HepG2 (cell line): ENCODE results near the gene GHRH. TPM values are rescaled to one million over a fixed set of nuclear protein-coding genes. Genes with fewer than 3 reads are reported as not detected.

ENCODE experiments used
- ATAC-seq: fragments of 200-7000 bp; cut with Tn5 transposase; 3 replicates; pipeline ENCODE4 v1.9.1; 2020; ENCODE audit warnings: mild to moderate bottlenecking, moderate library complexity
- BruUV-seq: library from RNA; stranded (reverse); fragments of 400-500 nt; replicated peaks from 2 replicates; lab custom pipeline; 2021; lab: Mats Ljungman, UMichigan
- CTCF ChIA-PET: fragments of 300-600 bp; formaldehyde crosslinking; extraction: SDS; loops from one replicate; lab custom pipeline; 2021; ENCODE audit warnings: low total read pairs, inconsistent platforms, low intra/inter-chr PET ratio; lab: Yijun Ruan, JAX
- POLR2A ChIA-PET: fragments of 350-600 bp; sonication (Branson Sonifier 250); formaldehyde crosslinking; loops from one replicate; lab custom pipeline; 2020; ENCODE audit warnings: antibody characterized with exemption, inconsistent platforms; lab: Yijun Ruan, JAX
- DNase-seq: peaks from one replicate; pipeline ENCODE4 v3.0.0-alpha.2; 2015; ENCODE audit warnings: low spot score
- FAIRE-seq: peaks from 3 replicates; lab custom pipeline; 2011; peaks lifted over from hg19 to GRCh38; lab: Jason Lieb, UNC
- H2AFZ ChIP-seq: one replicate; pipeline ENCODE4 v1.6.1; 2011; ENCODE audit warnings: low read length, inconsistent platforms
- H3K27ac ChIP-seq: fragments of 300-600 bp; 3 replicates; pipeline ENCODE4 v1.8.0; 2011; ENCODE audit warnings: mixed run types, mild to moderate bottlenecking, mixed read lengths, low read length, inconsistent platforms; ENCODE audit not compliant: insufficient read depth; ENCODE audit errors: extremely low read length
- H3K27me3 ChIP-seq, 2 experiments: fragments of 200-600 bp in 1 of 2; 2 replicates in 1 of 2; 3 replicates in 1 of 2; pipeline versions ENCODE4 v1.6.0 to v1.8.0; 2011; ENCODE audit warnings: low read length in 2 of 2, mild to moderate bottlenecking in 2 of 2, moderate library complexity in 2 of 2, inconsistent platforms in 1 of 2; ENCODE audit not compliant: insufficient read depth in 2 of 2, control insufficient read depth in 1 of 2
- H3K36me3 ChIP-seq, 2 experiments: fragments of 200-600 bp in 1 of 2; replicated peaks in 1 of 2; 2 replicates in 1 of 2; 3 replicates in 1 of 2; pipeline versions ENCODE4 v1.5.1 to v1.8.0; 2011; ENCODE audit warnings: low read length in 2 of 2, inconsistent platforms in 1 of 2; ENCODE audit not compliant: insufficient read depth in 2 of 2, control insufficient read depth in 1 of 2
- H3K4me1 ChIP-seq: 2 replicates; pipeline ENCODE4 v1.5.1; 2012; ENCODE audit warnings: low read length, inconsistent platforms; ENCODE audit not compliant: insufficient read depth
- H3K4me2 ChIP-seq: 2 replicates; pipeline ENCODE4 v1.6.0; 2011; ENCODE audit warnings: low read depth, low read length, inconsistent platforms
- H3K4me3 ChIP-seq, 3 experiments: fragments of 200-600 bp in 1 of 3; sonication (generic), shearing (Covaris generic) in 1 of 3; replicated peaks in 1 of 3; 2 replicates each; pipeline ENCODE4 v1.5.1; 2011 to 2016; ENCODE audit warnings: low read length in 3 of 3, inconsistent platforms in 2 of 3, low read depth in 2 of 3, mild to moderate bottlenecking in 2 of 3, control low read depth in 1 of 3, mixed read lengths in 1 of 3; ENCODE audit not compliant: insufficient read depth in 1 of 3
- H3K79me2 ChIP-seq: one replicate; pipeline ENCODE4 v1.6.1; 2011; ENCODE audit warnings: low read length, inconsistent platforms; ENCODE audit not compliant: insufficient read depth
- H3K9ac ChIP-seq: 2 replicates; pipeline ENCODE4 v1.6.0; 2011; ENCODE audit warnings: mild to moderate bottlenecking, low read depth, low read length, inconsistent platforms; ENCODE audit not compliant: insufficient read depth
- H3K9me3 ChIP-seq: 2 replicates; pipeline ENCODE4 v1.5.1; 2012; ENCODE audit warnings: mild to moderate bottlenecking, low read length
- H4K20me1 ChIP-seq: 2 replicates; pipeline ENCODE4 v1.6.0; 2011; ENCODE audit warnings: inconsistent platforms, mild to moderate bottlenecking, low read length, moderate library complexity; ENCODE audit not compliant: insufficient read depth
- AGO2 ChIP-seq: fragments of 200-400 bp; formaldehyde crosslinking; optimal IDR thresholded peaks from 2 replicates; pipeline ENCODE3; 2017; ENCODE audit warnings: mild to moderate bottlenecking, low read depth, low read length, moderate library complexity
- ARNTL ChIP-seq: sonication (generic); formaldehyde crosslinking; IDR thresholded peaks from 2 replicates; pipeline ENCODE4 v1.4.0; 2020; ENCODE audit warnings: mild to moderate bottlenecking, missing genetic modification reagents
- FOSL1 ChIP-seq: sonication (generic); formaldehyde crosslinking; IDR thresholded peaks from 2 replicates; pipeline ENCODE4 v1.9.0; 2021; ENCODE audit warnings: missing genetic modification reagents, borderline replicate concordance
- FOXP1 ChIP-seq, 2 experiments: fragments of 450-650 bp in 1 of 2; IDR thresholded peaks; 2 replicates each; pipeline ENCODE4 v1.6.1; 2017 to 2018; ENCODE audit warnings: antibody characterized with exemption in 1 of 2
- NRL ChIP-seq: sonication (generic); formaldehyde crosslinking; IDR thresholded peaks from 2 replicates; pipeline ENCODE4 v1.5.0; 2020; ENCODE audit warnings: missing genetic modification reagents, mild to moderate bottlenecking, moderate library complexity, borderline replicate concordance
- ZFY ChIP-seq: sonication (generic); formaldehyde crosslinking; IDR thresholded peaks from 2 replicates; pipeline ENCODE4 v1.4.0; 2020; ENCODE audit warnings: missing genetic modification reagents
- ZNF569 ChIP-seq: sonication (generic); formaldehyde crosslinking; IDR thresholded peaks from 2 replicates; pipeline ENCODE4 v1.5.0; 2020; ENCODE audit warnings: mild to moderate bottlenecking, missing genetic modification reagents, moderate library complexity, borderline replicate concordance
- ZNF687 ChIP-seq: sonication (generic); formaldehyde crosslinking; IDR thresholded peaks from 2 replicates; pipeline ENCODE4 v1.5.1; 2020; ENCODE audit warnings: mild to moderate bottlenecking, missing genetic modification reagents, moderate library complexity
- WGBS: methylation state at CpG from one replicate; pipeline ENCODE4 v1.1.6; 2017; ENCODE audit warnings: low lambda C conversion rate; 5-methylcytosine and 5-hydroxymethylcytosine counted together
- in situ Hi-C: cut with HindIII; loops from 2 replicates; pipeline ENCODE4 v1.10.0; 2017; ENCODE audit warnings: low pct_unique_long_range_greater_than_20kb; ENCODE audit not compliant: extremely low pct_ligation_motif_present
- intact Hi-C: fragments of 100-400 bp; cut with micrococcal nuclease; formaldehyde crosslinking; loops from one replicate; pipeline ENCODE4 v1.10.0; 2022; ENCODE audit not compliant: unreplicated experiment
- polyA plus RNA-seq, 8 experiments: library from polyadenylated mRNA; depleted of rRNA in 3 of 8; stranded (reverse) in 7 of 8; unstranded in 1 of 8; fragments of >200 nt; fragmentation: Illumina TruSeq in 4 of 8; extraction: Trizol in 4 of 8; gene quantifications; 2 replicates each; pipeline versions ENCODE4 v1.2.1 to v1.2.3, GENCODE V29; 2011 to 2016; ENCODE audit warnings: low read depth in 4 of 8, missing spikeins in 1 of 8, mixed read lengths in 1 of 8; ENCODE audit not compliant: insufficient read depth in 1 of 8
- total RNA-seq, 5 experiments: library from RNA; depleted of rRNA; stranded (reverse); fragments of >200 nt; fragmentation: Illumina TruSeq; extraction: Trizol; gene quantifications; 2 replicates each; pipeline ENCODE4 v1.2.3, GENCODE V29; 2016; ENCODE audit warnings: low read depth in 1 of 5

The GHRH gene
- total and polyA plus RNA-seq, 2 of the 13 experiments (the other 11 are each of a cell fraction or from before 2014, with no cell fraction given), result not detected

GRCh38 chr20:37245216-37246150 is 16.1 kb downstream of the GHRH start:
- H3K27ac ChIP-seq, result no peak overlapping the region
- POLR2A ChIA-PET, result no interaction called here
- FAIRE-seq, result no peak
- H3K27me3 ChIP-seq, result no peaks in the 10 kb centered on the region
- ATAC-seq, result no peak
- H3K9me3 ChIP-seq, result no peaks in the 10 kb centered on the region
- 88% methylated on average over 25 of the region's 25 CpGs for WGBS
- CTCF ChIA-PET, result no interaction called here
- H3K4me3 ChIP-seq, result no peak overlapping the region
- 0 out of 2 replicates have a peak, but pooled peaks have one; percentile 0 for TF ChIP-seq ZNF687
- TF ChIP-seq NRL, result no peak
- TF ChIP-seq ARNTL (CRISPR knock-in tag), result no peak
- TF ChIP-seq ZNF569, result no peak
- TF ChIP-seq AGO2, result peak; percentile 64
- no peak for TF ChIP-seq ZFY
- no peak for TF ChIP-seq FOSL1
- no peak for TF ChIP-seq FOXP1 (IDR thresholded peaks at IDR 0.05)
- TF ChIP-seq FOXP1 (CRISPR knock-in tag; IDR thresholded peaks at IDR 0.05), result no peak
- H2AFZ ChIP-seq, result no peak overlapping the region
- intact Hi-C loops, result no loop called here
- no peaks in the 10 kb centered on the region for H3K79me2 ChIP-seq
- no TSS peak for BruUV-seq
- peaks cover 7% of the 10 kb centered on the region; the same call in 1 of the 2 replicates for H3K4me1 ChIP-seq
- no peak overlapping the region for H3K9ac ChIP-seq
- no peak for DNase-seq
- H4K20me1 ChIP-seq, result no peaks in the 10 kb centered on the region
- H3K4me2 ChIP-seq, result no peak overlapping the region
- H3K36me3 ChIP-seq, result peaks cover 22 to 37% of the 10 kb centered on the region in 2 experiments
- in situ Hi-C loops, result no loop called here
